ENCODE data around the gene FOSL2. TPM values are rescaled to one million over a fixed set of nuclear protein-coding genes. Genes with fewer than 3 reads are reported as not detected.
A peak's percentile ranks its signal among the peaks of the same experiment; 100 is the strongest.

Gene FOSL2
- total RNA-seq, 1 experiment from 2014 or later = 44.8 TPM

GRCh38 chr2:28360718-28361293 is 31.9 kb upstream of the FOSL2 start:
- RAD21 ChIA-PET (ENCODE audit: low non-redundant PET in 1 of 2, low total read pairs in 2 of 2, uncharacterized antibody in 2 of 2, unreplicated experiment in 2 of 2) = no interaction called here
- peak overlapping the region; percentile 41 for H3K4me2 ChIP-seq (ENCODE audit: low read length)
- H3K27ac ChIP-seq (ENCODE audit: low read depth, low read length) = no peak overlapping the region
- no peaks in the 10 kb centered on the region for H4K20me1 ChIP-seq (ENCODE audit: insufficient read depth)
- CTCF ChIA-PET = no interaction called here
- no peak for DNase-seq (ENCODE audit: low read depth, low spot score)
- no peak overlapping the region for H2AFZ ChIP-seq (ENCODE audit: low read depth, low read length, poor library complexity, severe bottlenecking)
- BruUV-seq (replicated peaks) = no TSS peak
- ATAC-seq = no peak; the same call in 1 of the 2 replicates
- no peak overlapping the region for H3K4me3 ChIP-seq (replicated peaks in 1 of 2; ENCODE audit: low read depth in 1 of 2, low read length in 2 of 2)
- no peaks in the 10 kb centered on the region for H3K9me3 ChIP-seq (ENCODE audit: control insufficient read depth in 1 of 2, insufficient read depth in 1 of 2, low read depth in 1 of 2, low read length in 2 of 2)
- H3K36me3 ChIP-seq (ENCODE audit: control insufficient read depth in 1 of 2, insufficient read depth in 2 of 2, low read length in 2 of 2) = no peaks in the 10 kb centered on the region
- H3K9ac ChIP-seq (ENCODE audit: low read length) = no peak overlapping the region
- H3K27me3 ChIP-seq (ENCODE audit: insufficient read depth, low read length) = no peaks in the 10 kb centered on the region
- peaks cover 7 to 45% of the 10 kb centered on the region in 2 experiments; a peak in 3 of 4 replicates for H3K4me1 ChIP-seq (ENCODE audit: control insufficient read depth in 1 of 2, insufficient read depth in 2 of 2, low read length in 2 of 2)
- intact Hi-C loops (cut with micrococcal nuclease) = no loop called here
- TF ChIP-seq YY1 (IDR thresholded peaks at IDR 0.05; ENCODE audit: extremely low read depth, insufficient replicate concordance, low read depth, low read length) (no peak), EZH2phosphoT487 (IDR thresholded peaks at IDR 0.05; ENCODE audit: borderline replicate concordance) (no peak), CBX3 (IDR thresholded peaks at IDR 0.05; ENCODE audit: low read depth) (no peak), REST (IDR thresholded peaks at IDR 0.05; ENCODE audit: low read depth) (no peak), JUND (IDR thresholded peaks at IDR 0.05) (no peak), EZH2 (IDR thresholded peaks at IDR 0.05) (no peak), POLR2A (IDR thresholded peaks at IDR 0.05; ENCODE audit: borderline replicate concordance, extremely low read depth, insufficient read depth, insufficient read length) (no peak), ZNF274 (IDR thresholded peaks at IDR 0.05; ENCODE audit: low read depth, low read length) (no peak), TCF7L2 (IDR thresholded peaks at IDR 0.05; ENCODE audit: borderline replicate concordance, extremely low read depth, insufficient read depth, insufficient read length) (no peak), SRF (IDR thresholded peaks at IDR 0.05; ENCODE audit: low read depth) (no peak), ZFX (IDR thresholded peaks at IDR 0.05) (no peak), RAD21 (IDR thresholded peaks at IDR 0.05; ENCODE audit: low read depth) (no peak), FOSL1 (IDR thresholded peaks at IDR 0.05; ENCODE audit: low read depth) (no peak), EGR1 (IDR thresholded peaks at IDR 0.05; ENCODE audit: low read depth) (no peak), CTCF (IDR thresholded peaks at IDR 0.05 in 2 of 3, conservative IDR thresholded peaks at IDR 0.05 in 1 of 3; ENCODE audit: borderline replicate concordance in 1 of 3, insufficient read depth in 1 of 3, low read depth in 2 of 3, low read length in 2 of 3) (no peak), ELF1 (IDR thresholded peaks at IDR 0.05; ENCODE audit: borderline replicate concordance, low read depth) (no peak), POLR2AphosphoS5 (IDR thresholded peaks at IDR 0.05; ENCODE audit: low read depth, low read length) (no peak)
- TF ChIP-seq, protein P1, sequence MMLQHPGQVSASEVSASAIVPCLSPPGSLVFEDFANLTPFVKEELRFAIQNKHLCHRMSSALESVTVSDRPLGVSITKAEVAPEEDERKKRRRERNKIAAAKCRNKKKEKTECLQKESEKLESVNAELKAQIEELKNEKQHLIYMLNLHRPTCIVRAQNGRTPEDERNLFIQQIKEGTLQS (IDR thresholded peaks at IDR 0.05) = no peak
- TF ChIP-seq, protein P2, sequence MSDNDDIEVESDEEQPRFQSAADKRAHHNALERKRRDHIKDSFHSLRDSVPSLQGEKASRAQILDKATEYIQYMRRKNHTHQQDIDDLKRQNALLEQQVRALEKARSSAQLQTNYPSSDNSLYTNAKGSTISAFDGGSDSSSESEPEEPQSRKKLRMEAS (IDR thresholded peaks at IDR 0.05) = no peak
- H3K79me2 ChIP-seq (ENCODE audit: insufficient read depth, low read length) = no peaks in the 10 kb centered on the region
- POLR2A ChIA-PET = no interaction called here
- H3K9me2 ChIP-seq (ENCODE audit: insufficient read depth) = no peaks in the 10 kb centered on the region

Measured in HCT116 (cell line).